ENCODE data around the gene CACNA2D4. TPM values are rescaled to one million over a fixed set of nuclear protein-coding genes. Genes with fewer than 3 reads are reported as not detected.
A peak's percentile ranks its signal among the peaks of the same experiment; 100 is the strongest.

Gene CACNA2D4
- polyA plus RNA-seq, 6 donors from 2014 or later: 0.46 to 3.6 (median 2.7) TPM

DNA sequence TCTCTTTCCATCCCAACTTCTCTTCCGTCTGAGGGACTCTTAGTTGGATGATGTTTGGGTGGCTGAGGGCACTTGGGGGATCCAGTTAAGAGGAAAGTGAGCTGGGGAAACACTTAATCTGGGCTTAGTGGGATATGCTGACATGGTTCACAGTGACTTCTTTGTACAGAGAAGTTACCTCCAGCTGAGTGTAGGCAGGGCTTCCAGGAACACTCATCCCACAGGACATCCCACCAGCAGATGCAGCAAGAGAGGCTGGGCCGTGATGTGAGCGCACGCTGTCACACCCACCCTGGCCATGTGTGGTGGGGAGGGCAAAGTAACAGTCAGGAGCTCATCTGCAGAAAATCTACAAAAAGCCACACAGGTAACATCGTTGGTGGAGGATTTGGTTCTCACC is 832 bp upstream of the CACNA2D4 start:
- Mint-ChIP-seq H3K27ac (peak overlapping the region in 4 of 6 donors; percentile 53 to 99 (median 96)), H3K27me3 (peaks cover 0 to 19% (median 12%) of the 10 kb centered on the region in 3 donors), H3K9me3 (no peaks in the 10 kb centered on the region), H3K36me3 (peaks cover 5 to 17% of the 10 kb centered on the region in 2 donors), H3K4me3 (peak overlapping the region in 7 of 8 donors; percentile 92 to 99 (median 98)), H3K4me1 (peaks cover 46 to 67% (median 63%) of the 10 kb centered on the region in 3 donors)
- no peak for ATAC-seq (ENCODE audit: low read depth in 2 of 2)
- no peak for DNase-seq

DNA sequence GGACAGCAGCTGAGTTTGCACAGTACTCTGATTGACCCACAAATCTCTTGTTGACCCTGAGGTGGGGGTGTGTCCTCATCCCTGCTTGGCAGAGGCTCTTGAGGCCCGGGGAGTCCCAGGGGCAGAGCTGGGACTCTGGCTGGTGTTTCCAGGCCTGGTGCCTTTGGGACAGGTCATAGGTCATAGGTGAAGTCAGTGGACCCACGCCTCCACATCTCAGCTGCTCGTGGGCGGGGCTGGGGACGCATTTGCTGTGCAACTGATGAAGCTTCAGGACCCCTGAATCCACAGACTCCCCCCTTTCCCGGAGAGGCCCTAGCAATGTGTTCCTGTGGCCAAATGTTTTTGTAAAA is 408 bp upstream of the CACNA2D4 start:
- no peak for ATAC-seq (ENCODE audit: low read depth in 2 of 2)
- Mint-ChIP-seq H3K4me3 (peak overlapping the region; percentile 92 to 99 (median 97)), H3K27ac (peak overlapping the region in 4 of 6 donors; percentile 53 to 99 (median 96)), H3K4me1 (peaks cover 44 to 63% (median 59%) of the 10 kb centered on the region in 3 donors), H3K9me3 (no peaks in the 10 kb centered on the region), H3K27me3 (peaks cover 0 to 19% (median 15%) of the 10 kb centered on the region in 3 donors), H3K36me3 (peaks cover 5 to 17% of the 10 kb centered on the region in 2 donors)
- no peak for DNase-seq

DNA sequence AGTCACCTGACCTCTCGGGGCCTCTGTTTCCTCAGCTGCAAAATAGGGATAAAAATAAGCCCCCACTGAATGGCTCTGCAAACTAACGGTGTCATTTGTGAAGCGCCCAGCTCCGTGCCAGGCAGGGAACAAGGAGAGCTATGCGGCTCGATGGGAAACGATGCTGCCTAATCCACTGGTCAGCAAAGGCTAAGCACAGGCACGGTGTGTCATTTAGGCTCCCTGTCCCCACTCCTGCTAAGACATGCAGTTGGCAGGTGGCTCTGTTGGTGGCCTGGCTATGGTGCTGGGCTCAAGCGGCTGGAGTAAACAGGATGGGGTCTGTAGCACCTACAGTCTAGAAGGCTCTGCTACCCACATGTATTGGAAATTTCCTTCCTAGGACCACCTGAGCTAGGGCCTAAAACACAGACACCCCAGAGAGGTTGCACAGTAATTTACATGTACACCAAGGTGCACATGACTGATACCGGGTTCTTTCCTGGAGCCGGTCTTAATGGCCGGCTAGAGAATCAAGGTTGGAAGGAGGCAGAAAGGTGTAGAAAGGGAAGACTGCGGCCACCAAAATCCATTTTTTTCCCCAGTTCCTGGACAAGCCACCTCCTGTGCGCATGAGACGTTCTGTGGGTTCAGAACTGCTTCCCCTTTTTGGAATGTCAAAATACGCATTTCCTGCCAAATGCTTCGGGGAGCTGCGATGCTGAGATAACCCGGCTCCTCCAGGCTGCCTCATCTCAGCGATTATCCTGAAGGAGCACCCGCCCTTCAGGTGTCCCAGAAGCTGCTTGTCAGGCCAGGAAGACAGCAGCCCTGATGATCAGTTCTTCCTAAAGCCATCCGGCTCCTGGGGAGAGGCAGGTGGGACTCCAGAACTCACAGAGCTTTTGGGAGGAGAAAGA is 1.0 kb downstream of the CACNA2D4 start:
- DNase-seq: peak; percentile 49
- H3K9me3 Mint-ChIP-seq: no peaks in the 10 kb centered on the region
- H3K27ac Mint-ChIP-seq: peak overlapping the region; percentile 94 to 100 (median 96)
- ATAC-seq (ENCODE audit: low read depth in 2 of 2): peak; percentile 81 to 82
- H3K4me1 Mint-ChIP-seq: peaks cover 36 to 51% (median 46%) of the 10 kb centered on the region in 3 donors
- H3K27me3 Mint-ChIP-seq: peaks cover 0 to 19% (median 16%) of the 10 kb centered on the region in 3 donors
- peaks cover 5 to 17% of the 10 kb centered on the region in 2 donors for H3K36me3 Mint-ChIP-seq
- peak overlapping the region; percentile 92 to 99 (median 97) for H3K4me3 Mint-ChIP-seq

DNA sequence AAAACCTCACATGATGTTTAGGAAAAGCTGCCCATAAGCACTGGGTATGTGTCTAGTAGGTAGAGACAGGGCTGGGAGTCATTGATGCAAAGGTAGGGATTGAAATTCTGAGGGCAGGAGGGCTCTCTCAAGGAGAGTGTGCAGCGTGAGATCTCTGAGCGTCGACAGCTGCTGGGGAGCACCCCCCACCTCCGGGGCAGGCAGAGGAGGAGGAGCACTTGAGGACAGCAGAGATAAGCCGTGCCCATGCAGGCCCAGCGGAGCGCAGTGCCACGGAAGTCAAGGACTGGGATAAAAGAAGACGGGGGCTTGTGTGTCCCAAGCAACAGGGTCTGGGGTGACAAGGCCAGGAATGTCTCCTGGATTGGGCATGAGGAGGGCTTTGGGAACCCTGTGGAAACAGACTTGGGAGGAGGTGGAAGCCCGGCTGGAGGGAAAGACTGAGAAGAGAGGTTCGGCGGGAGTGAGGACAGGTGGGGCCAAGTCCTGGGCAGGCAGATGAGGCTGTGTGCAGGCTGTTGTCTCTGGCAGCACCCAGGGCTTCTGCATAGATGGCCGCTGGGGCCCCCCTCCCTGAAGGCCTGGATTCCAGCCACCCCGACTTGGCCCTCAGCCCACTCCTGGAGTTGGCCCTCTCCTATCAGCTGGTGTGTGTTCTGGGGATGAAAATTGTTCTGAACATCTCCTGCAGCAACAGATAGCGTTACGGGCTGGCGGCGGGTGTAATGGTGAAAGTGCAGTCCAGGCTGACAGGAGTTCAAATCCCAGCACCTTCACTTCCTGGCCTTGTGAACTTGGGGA is 1.9 kb downstream of the CACNA2D4 start:
- Mint-ChIP-seq H3K27me3 (peaks cover 0 to 19% (median 16%) of the 10 kb centered on the region in 3 donors), H3K9me3 (no peaks in the 10 kb centered on the region), H3K27ac (peak overlapping the region in 4 of 6 donors; percentile 41 to 86 (median 57)), H3K36me3 (peaks cover 5 to 17% of the 10 kb centered on the region in 2 donors), H3K4me3 (peak overlapping the region; percentile 21 to 99 (median 58)), H3K4me1 (peaks cover 36 to 48% (median 46%) of the 10 kb centered on the region in 3 donors)
- DNase-seq: no peak
- ATAC-seq (ENCODE audit: low read depth in 2 of 2): no peak

DNA sequence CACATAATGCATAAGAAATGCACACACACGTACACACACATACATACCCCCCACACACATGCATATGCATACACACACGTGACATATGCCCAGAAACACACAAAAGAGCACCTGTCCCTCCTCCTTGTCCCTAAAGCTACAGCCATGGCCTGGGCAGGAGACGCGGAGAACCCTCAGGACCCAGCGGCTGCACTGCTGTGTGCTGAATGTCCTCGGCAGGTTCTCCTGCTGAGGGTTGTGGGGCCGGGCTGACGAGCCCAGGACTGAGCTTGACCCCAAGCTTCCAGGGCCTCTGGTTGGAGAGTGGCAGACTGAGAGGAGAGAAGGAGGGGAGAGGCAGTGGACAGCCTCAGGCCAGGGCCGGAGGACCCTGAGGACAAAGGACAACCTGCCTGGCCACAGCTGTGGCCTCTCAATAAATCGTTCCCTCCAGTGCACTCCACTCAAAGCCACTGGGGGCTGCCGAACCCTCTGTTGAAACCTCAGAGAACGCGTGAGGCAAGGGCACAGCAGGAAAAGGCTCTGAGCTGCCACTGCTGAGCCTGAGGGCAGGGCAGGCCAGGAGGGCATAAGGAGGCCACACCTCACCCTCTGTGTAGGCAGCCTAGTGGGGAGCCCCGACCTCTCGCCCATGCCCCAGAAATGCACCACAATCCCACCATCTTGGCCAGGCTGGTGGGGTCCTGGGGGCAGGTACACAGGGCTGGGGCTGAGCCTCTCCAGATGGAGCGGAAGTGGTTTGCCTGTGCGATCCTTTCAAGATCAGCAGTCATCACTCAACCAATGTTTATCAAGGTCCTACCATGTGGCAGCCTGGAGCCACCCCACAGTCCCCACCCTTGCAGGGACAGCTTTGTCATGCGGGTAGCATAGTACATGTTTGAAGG is 3.1 kb downstream of the CACNA2D4 start:
- no peak for DNase-seq
- Mint-ChIP-seq H3K4me3 (peak overlapping the region in 5 of 8 donors; percentile 22 to 83 (median 48)), H3K36me3 (peaks cover 7 to 17% of the 10 kb centered on the region in 2 donors), H3K27me3 (peaks cover 2 to 20% (median 20%) of the 10 kb centered on the region in 3 donors), H3K4me1 (peaks cover 28 to 40% (median 35%) of the 10 kb centered on the region in 3 donors), H3K27ac (peak overlapping the region in 3 of 6 donors; percentile 45 to 84 (median 71)), H3K9me3 (peaks cover 0 to 3% (median 0%) of the 10 kb centered on the region in 7 donors)
- ATAC-seq (ENCODE audit: low read depth in 2 of 2): peak; percentile 21 to 38

DNA sequence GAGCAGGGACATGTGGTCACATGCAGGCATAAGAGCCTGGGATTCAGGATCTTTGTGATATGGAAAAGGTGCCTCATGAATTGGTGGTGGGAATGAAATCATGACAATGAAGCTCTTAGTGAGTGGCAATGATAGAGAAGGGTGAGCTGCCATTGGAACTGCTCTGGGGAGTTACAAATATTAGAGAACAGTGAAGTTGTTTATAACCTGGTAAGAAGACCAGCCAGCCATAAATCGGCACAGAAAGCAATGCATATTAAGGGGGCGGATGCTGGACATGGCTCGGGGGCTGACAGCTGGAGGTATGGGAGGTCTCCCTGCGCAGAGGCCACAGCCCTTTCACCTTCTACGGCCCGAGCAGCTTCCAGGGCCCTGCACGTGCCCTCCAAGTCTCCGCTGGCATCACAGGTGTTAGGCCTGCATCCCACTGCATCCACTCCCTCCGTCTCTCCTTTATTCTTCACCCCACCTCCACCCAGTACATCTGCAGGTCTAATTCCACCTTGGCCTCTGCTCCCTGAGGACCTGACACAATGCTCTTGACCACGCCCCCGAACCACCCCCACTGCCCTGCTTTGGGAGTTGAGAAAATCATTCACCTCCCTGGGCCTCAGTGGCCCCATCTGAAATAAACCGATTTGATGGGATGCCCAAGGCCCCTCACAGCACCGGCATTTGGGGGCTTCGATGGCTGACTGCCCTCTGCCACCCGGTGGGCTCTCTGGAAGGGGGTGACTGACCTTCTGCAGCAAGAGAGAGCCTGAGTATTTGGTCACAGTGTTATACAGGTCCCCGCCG is 4.1 kb downstream of the CACNA2D4 start:
- Mint-ChIP-seq H3K36me3 (peaks cover 10 to 21% of the 10 kb centered on the region in 2 donors), H3K9me3 (peaks cover 0 to 3% (median 0%) of the 10 kb centered on the region in 7 donors), H3K4me3 (peak overlapping the region in 2 of 8 donors; percentile 9 to 45), H3K27me3 (peaks cover 7 to 31% (median 27%) of the 10 kb centered on the region in 3 donors), H3K4me1 (peaks cover 25 to 33% (median 31%) of the 10 kb centered on the region in 3 donors), H3K27ac (peak overlapping the region in 3 of 6 donors; percentile 16 to 71 (median 45))
- no peak for DNase-seq
- ATAC-seq (ENCODE audit: low read depth in 2 of 2): no peak

DNA sequence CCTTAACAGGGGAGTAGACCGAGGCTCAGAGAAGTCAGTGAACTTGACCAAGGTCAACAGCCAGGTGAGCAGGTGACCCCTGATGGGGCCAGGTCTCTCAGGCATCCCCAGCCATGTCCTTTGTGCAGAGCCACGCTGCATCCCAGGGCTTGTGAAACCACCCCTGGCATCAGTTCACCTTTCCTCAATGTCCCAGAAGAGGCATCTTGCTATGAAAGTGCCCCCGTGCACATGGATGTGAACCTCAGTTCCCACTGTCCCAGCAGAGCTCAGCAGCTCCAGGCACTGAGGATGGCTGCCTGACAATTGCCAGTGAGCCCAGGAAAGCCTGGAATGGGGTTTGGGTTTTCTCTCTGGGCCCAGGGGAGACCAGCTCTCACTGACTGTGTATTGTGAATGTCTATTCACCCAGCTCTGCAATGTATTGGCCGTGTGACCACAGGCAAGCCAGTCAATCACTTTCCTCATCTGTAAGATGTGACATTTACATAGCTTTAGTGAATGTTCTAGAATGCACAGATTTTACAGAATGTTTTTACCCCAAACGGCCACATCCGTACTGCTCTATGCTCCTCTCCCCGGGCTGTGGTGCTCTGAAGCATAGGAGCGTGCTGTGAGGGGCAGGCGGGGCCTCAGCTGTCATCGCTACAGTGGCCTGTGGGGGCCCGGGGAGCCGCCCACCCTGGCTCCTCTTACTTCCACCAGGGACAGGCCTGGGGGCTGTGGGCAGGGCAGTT is 4.9 kb downstream of the CACNA2D4 start:
- Mint-ChIP-seq H3K27me3 (peaks cover 7 to 38% (median 27%) of the 10 kb centered on the region in 3 donors), H3K27ac (peak overlapping the region in 3 of 6 donors; percentile 16 to 45 (median 21)), H3K4me1 (peaks cover 25 to 26% (median 26%) of the 10 kb centered on the region in 3 donors), H3K4me3 (peak overlapping the region in 2 of 8 donors; percentile 9 to 45), H3K36me3 (peaks cover 10 to 21% of the 10 kb centered on the region in 2 donors), H3K9me3 (peaks cover 0 to 3% (median 0%) of the 10 kb centered on the region in 7 donors)
- no peak for ATAC-seq (ENCODE audit: low read depth in 2 of 2)
- no peak for DNase-seq

DNA sequence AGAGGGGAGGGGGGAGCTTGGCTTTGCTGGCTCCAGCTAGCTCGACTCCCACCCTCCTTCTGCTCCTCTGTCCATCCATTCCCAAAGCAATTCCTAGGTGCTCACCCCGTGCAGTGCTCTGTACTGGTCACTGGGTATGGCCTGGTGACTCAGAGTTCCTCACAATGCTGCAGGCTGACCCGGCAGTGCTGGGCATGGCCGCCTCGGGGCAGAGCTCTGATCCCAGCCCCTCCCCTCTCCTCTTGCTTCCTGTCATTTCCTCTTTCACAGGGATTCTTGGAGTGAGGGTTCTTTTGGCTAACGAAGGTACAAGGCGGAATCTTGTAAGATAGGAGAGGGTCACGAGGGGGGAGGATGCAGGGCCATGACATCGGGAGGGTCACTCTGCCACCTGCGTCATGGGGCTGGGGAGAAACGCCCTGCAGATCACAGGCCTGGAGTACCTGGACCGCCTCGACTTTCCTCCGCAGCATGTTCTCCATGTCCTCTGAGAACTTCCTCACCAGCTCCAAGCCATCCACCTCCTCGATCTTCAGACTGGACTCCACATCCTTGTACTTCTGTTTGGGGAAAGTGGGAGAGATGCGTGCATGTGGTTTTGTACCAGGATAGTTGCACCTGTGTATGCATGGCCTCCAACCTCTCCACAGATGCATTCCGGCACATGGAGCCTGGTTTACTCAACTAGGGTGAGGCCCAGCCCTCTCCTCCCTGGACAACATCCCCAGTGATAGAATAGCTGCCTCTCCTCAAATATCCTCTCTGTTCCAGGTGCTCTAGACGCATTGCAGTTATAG is 5.7 kb downstream of the CACNA2D4 start:
- H3K4me3 Mint-ChIP-seq: no peak overlapping the region
- peaks cover 0 to 4% (median 0%) of the 10 kb centered on the region in 7 donors for H3K9me3 Mint-ChIP-seq
- H3K27me3 Mint-ChIP-seq: peaks cover 7 to 38% (median 31%) of the 10 kb centered on the region in 3 donors
- no peak for ATAC-seq (ENCODE audit: low read depth in 2 of 2)
- peak overlapping the region in 1 of 6 donors; percentile 21 for H3K27ac Mint-ChIP-seq
- H3K36me3 Mint-ChIP-seq: peaks cover 9 to 22% of the 10 kb centered on the region in 2 donors
- no peak for DNase-seq
- H3K4me1 Mint-ChIP-seq: peaks cover 22 to 26% (median 25%) of the 10 kb centered on the region in 3 donors

DNA sequence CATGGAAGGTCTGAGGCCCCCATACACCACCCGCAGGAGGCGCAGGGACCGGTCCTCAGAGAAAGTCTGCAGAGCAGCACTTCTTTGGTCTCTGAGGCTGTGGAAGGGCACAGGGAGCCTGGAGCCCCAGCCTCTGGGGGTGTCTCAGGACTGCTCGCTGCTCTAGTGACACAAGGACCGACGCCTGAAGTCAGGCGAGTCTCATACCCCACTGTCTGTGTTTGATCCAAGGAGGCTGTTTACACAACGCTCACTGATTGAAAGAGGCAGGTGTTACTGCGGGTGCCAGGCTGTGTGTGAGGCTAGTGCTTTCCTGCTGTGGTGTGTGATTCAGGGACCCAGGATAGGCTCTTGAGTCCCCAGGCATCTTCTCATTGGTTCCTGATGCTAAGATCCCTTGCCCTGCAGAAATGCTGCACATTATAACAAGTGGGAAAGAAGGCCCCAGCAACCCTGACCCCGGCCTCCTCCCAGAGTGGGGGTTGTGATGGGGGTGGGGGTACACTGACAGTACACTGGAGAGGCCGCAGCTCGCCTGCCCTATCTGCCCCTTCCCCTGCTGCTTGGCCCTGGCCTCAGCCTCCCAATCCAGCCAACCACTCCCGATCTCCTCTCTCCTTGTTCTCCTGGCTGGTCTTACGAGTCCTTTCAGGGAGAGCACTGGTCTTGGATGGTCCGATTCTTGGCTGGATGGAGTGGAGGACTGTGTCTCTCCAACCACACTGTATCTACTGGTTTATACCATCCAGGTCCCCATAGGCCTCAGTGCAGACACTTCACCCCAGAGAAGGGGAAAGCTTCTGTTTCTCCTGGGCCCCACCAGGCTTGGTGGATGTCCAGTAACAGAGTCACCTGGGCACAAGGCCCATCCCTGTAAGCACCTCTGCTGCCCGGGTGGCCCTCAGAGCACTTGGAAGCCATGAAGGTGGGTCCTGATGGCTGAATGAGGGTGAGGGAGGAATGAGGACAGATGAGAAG is 6.6 kb downstream of the CACNA2D4 start:
- peak overlapping the region in 1 of 6 donors; percentile 34 for H3K27ac Mint-ChIP-seq
- ATAC-seq (ENCODE audit: low read depth in 2 of 2) (no peak), DNase-seq (no peak)
- peaks cover 7 to 43% (median 34%) of the 10 kb centered on the region in 3 donors for H3K27me3 Mint-ChIP-seq
- H3K9me3 Mint-ChIP-seq: peaks cover 0 to 10% (median 5%) of the 10 kb centered on the region in 7 donors
- H3K4me3 Mint-ChIP-seq: no peak overlapping the region
- H3K36me3 Mint-ChIP-seq: peaks cover 5 to 28% of the 10 kb centered on the region in 2 donors
- peaks cover 17 to 25% (median 21%) of the 10 kb centered on the region in 3 donors for H3K4me1 Mint-ChIP-seq

DNA sequence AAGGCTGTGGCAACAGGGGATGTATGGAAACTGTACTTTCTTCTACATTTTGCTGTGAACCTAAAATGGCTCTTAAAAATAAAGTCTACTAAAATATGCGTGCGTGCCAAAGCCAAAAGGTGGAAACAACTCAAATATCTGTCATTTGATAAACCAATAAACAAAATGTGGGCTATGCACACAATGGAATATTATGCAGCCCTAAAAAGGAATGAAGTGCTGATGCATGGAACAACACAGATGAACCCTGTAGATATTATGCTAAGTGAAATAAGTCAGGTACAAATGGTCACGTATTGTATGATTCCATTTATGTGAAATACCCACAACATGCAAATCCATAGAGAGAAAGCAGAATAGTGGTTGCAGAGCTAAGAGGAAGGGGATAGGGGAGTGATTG is 8.0 kb downstream of the CACNA2D4 start:
- Mint-ChIP-seq H3K36me3 (peaks cover 5 to 30% of the 10 kb centered on the region in 2 donors), H3K4me3 (no peak overlapping the region), H3K27ac (peak overlapping the region in 1 of 6 donors; percentile 27), H3K4me1 (peaks cover 6 to 15% (median 8%) of the 10 kb centered on the region in 3 donors), H3K27me3 (peaks cover 10 to 37% (median 22%) of the 10 kb centered on the region in 3 donors), H3K9me3 (peaks cover 5 to 24% (median 18%) of the 10 kb centered on the region in 7 donors)
- DNase-seq (no peak), ATAC-seq (ENCODE audit: low read depth in 2 of 2) (no peak)
